ENCODE data around the gene RAP1GAP2.
"Not testable (repeated sequence)": the region's sequence is repeated elsewhere in the genome, so short reads cannot be mapped to it uniquely, and the experiment has no call there.

The RAP1GAP2 gene

DNA sequence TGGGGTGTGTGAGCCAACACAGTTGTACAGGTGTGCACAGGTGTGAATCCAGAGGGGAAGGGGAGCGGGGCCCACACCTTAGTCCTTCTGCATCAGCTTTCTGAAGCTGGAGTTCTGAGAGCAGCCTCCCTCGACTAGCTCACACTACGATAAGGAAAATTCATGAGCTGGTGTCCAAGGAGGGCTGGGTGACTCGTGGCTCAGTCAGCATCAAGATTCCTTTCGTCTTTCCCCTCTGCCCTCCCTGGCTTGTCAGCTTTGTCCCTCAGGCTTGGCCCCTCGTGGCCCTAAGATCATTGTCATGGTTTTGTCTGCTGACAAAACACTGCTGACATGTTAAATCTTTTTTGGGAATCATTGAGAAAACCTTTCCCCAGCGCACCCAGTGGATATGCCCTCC lies 219.7 kb downstream of the RAP1GAP2 start:
- no peak for DNase-seq (ENCODE audit: extremely low read depth in 1 of 2, low read depth in 1 of 2)

GRCh38 chr17:3017936-3018335 lies 221.7 kb downstream of the RAP1GAP2 start:
- no peak for DNase-seq (ENCODE audit: extremely low read depth in 1 of 2, low read depth in 1 of 2)

GRCh38 chr17:3019761-3020160 lies 223.5 kb downstream of the RAP1GAP2 start:
- DNase-seq (ENCODE audit: extremely low read depth in 1 of 2, low read depth in 1 of 2), result no peak

- no peak for DNase-seq (ENCODE audit: extremely low read depth in 1 of 2, low read depth in 1 of 2)
Measured at GRCh38 chr17:3020381-3020780, 224.1 kb downstream of the RAP1GAP2 start.

GRCh38 chr17:3022197-3022596 lies 226.0 kb downstream of the RAP1GAP2 start:
- DNase-seq (ENCODE audit: extremely low read depth in 1 of 2, low read depth in 1 of 2), result no peak

GRCh38 chr17:3024346-3024745 lies 228.1 kb downstream of the RAP1GAP2 start:
- DNase-seq (ENCODE audit: extremely low read depth in 1 of 2, low read depth in 1 of 2), result no peak

GRCh38 chr17:3025421-3026124 lies 229.3 kb downstream of the RAP1GAP2 start:
- no peak for DNase-seq (ENCODE audit: extremely low read depth in 1 of 2, low read depth in 1 of 2)

DNA sequence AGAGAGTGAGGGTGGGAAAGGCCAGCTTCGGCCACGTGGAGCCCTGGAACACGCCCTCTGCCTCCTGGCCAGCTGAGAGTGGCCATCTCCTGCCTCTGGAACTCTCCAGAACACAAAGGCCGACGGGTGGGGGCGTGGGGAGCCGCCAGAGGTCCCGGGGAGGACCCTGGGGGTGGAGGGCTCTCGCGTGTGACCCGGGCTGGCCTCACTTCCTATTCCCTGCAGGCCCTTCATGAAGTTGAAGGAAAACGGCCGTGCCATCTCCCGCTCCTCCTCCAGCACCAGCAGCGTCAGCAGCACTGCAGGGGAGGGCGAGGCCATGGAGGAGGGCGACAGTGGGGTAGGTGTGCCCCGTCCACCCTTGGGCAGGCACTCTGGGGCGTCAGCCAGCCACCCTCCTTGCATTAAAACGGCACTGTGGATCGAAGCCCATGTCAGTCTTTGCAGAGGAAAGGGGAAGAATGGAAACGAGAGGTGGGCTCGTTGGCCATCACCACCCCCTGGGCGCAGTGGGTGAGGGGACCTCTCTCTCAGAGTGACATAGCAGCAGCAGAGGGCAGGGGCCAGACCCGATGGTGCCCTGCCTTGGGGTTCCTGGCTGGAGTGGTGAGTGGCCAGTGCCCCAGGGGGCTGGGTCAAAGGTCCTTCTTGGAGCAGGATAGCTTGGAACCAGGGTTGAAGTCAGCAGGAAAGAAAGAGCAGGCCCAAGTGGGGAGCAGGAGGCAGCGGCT lies 230.1 kb downstream of the RAP1GAP2 start:
- no peak for DNase-seq (ENCODE audit: extremely low read depth in 1 of 2, low read depth in 1 of 2)

GRCh38 chr17:3026856-3027751 lies 230.9 kb downstream of the RAP1GAP2 start:
- no peak for DNase-seq (ENCODE audit: extremely low read depth in 1 of 2, low read depth in 1 of 2)

DNA sequence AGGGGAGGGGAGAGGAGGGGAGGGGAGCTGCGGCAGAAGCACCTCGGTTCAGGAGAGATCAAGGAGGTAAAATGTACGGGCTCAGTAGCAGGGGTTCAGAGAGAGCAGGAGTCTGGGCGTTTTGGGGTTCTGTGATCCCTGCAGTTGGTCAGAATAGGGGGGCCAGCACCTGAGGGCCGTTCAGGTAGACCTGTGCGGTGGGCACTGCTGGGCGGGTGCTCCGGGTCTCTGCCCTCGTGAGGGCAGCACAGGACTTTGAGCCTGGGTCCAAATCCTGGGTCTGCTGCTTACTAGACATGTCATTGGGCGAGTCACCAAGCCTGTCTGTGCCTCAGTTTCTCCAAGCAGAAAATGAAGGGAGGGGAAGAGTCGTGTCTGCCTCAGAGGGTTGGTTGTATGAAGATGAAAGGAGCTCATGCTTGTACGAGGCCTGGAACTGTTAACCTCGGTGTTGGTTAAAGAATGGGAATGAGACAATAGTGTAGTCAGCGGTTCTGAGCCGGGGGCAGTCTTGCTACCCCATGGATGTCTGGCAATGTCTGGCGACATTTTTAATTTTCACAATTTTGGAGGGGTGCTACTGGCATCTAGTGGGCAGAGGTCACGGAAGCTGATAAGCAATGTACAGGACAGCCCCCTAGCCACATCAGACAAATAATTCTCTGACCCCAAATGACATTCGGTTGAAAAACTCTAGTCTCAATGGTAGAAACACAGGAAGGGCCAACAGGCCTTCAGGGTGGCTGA lies 231.7 kb downstream of the RAP1GAP2 start:
- no peak for DNase-seq (ENCODE audit: extremely low read depth in 1 of 2, low read depth in 1 of 2)

GRCh38 chr17:3029213-3029913 lies 233.1 kb downstream of the RAP1GAP2 start:
- no peak for DNase-seq (ENCODE audit: extremely low read depth in 1 of 2, low read depth in 1 of 2)

GRCh38 chr17:3030096-3030495 lies 233.9 kb downstream of the RAP1GAP2 start:
- no peak for DNase-seq (ENCODE audit: extremely low read depth in 1 of 2, low read depth in 1 of 2)

- DNase-seq (ENCODE audit: extremely low read depth in 1 of 2, low read depth in 1 of 2), result not testable (repeated sequence)
Measured at GRCh38 chr17:3030852-3031470, 234.7 kb downstream of the RAP1GAP2 start.

DNA sequence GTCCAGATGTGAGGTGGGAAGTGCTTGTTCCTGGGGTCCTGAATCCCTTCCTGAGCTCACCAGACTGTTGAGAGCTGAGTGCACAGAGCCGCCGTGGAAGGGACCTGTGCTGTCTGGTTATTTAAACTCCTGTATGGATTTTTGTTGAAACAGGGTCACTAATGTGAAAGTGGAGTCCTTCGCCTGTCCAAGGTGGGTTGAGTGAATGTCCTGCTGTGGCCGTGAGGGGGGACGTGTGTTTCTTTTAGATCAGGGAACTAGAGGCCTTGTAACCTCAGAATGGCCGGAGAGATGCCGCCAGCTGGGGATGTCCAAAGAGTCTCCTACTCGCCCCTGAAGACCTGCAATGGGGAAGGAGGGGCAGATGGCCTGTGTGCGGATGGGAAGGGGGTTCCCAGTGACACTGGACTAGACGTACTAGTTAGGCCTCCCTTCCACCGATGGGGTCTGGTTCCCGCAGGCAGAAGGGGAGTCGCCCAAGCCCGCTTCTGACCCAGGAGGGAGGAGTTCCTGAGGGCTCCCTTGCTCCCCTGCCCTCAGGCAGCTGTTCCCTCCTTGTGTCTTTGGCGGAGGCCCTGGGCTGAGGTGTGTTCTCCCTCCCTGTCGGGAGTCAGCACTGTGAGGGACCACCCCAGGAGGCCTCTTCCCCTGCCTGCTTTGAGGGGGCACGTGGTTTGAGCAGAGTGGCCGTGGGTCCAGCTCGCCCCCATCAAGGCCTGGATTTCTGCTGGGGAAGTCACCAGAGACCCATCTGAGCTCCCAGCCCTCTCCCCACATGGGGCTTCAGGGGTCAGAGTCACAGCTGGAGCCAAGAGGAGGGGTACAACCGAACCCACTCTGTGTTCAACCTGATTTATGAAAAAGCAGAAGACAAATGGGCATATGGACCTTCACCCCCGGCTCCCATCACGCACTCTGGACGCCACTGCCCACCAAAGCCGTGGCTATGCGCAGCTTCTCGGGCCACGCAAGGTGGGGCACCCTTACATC lies 236.3 kb downstream of the RAP1GAP2 start:
- DNase-seq (ENCODE audit: extremely low read depth in 1 of 2, low read depth in 1 of 2), result no peak

- no peak for DNase-seq (ENCODE audit: extremely low read depth in 1 of 2, low read depth in 1 of 2)
Measured at GRCh38 chr17:3033248-3033640, 237.0 kb downstream of the RAP1GAP2 start.

DNA sequence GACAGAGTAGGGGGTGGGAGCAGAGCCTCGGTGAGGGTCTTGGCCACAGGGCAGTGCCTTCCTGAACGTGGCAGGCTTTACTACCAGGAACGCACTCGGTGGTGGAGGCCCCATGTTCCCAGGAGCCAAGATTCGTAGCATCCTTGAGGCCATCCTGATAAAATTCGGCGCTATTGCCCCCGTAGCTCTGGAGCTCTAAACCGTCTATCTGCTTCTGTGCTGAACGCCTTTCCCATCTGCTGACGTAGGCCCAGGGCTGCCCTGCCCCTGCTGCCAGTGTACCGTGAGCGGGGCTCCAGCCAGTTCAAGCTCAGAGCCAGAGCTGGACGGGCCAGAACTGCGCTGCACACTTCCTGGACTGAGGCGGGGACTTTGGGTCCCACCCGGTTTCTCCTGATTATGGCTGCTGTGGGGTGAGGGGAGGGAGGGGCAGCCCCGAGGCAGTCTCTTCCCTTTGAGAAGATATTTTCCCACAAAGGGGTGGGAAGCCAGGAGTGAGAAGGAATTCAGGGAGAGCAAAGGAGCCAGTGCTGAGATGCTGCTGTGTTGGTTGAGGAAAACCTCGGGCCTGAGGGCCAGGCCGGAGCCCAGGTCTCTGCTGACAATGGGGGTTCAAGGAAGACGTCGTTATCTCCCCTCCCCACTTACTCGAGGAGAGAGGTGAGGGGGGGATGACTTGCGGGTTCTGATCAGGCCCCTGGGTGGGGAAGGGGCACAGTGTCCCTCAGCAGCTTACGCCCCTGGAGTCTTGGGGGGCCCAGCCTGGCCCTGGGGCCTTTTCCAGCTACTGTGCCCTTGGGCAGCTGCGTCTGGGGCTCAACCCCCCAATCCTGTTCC lies 237.7 kb downstream of the RAP1GAP2 start:
- DNase-seq (ENCODE audit: extremely low read depth in 1 of 2, low read depth in 1 of 2), result no peak

DNA sequence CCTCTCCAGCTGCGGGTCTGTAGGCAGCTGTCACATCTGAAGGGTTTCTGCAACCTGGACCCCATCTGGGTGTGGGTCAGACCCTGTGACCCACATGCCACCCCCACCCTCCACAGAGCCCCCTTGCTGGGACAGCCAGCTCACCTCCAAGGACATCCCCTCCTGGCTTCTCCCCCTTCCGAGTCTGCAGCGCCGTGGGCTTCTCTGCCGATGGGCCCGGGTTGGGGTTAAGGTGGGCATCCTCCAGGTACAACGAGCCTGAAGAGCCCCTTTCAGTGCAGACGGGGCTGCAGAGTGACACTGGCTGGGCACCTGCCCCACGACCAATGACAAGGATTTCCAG lies 238.3 kb downstream of the RAP1GAP2 start:
- DNase-seq (ENCODE audit: extremely low read depth in 1 of 2, low read depth in 1 of 2), result no peak

Measured in activated CD8-positive, alpha-beta memory T cell treated with anti-CD3 and anti-CD28 coated beads for 1 hour (primary cell).